ENCODE data around the gene APPBP2. TPM values are rescaled to one million over a fixed set of nuclear protein-coding genes. Genes with fewer than 3 reads are reported as not detected.
A peak's percentile ranks its signal among the peaks of the same experiment; 100 is the strongest.
"Not testable (repeated sequence)": the region's sequence is repeated elsewhere in the genome, so short reads cannot be mapped to it uniquely, and the experiment has no call there.

The APPBP2 gene
- polyA plus RNA-seq, 2 of the 4 experiments (the other 2 are of a cell fraction), result 31.6 to 32.1 TPM

DNA sequence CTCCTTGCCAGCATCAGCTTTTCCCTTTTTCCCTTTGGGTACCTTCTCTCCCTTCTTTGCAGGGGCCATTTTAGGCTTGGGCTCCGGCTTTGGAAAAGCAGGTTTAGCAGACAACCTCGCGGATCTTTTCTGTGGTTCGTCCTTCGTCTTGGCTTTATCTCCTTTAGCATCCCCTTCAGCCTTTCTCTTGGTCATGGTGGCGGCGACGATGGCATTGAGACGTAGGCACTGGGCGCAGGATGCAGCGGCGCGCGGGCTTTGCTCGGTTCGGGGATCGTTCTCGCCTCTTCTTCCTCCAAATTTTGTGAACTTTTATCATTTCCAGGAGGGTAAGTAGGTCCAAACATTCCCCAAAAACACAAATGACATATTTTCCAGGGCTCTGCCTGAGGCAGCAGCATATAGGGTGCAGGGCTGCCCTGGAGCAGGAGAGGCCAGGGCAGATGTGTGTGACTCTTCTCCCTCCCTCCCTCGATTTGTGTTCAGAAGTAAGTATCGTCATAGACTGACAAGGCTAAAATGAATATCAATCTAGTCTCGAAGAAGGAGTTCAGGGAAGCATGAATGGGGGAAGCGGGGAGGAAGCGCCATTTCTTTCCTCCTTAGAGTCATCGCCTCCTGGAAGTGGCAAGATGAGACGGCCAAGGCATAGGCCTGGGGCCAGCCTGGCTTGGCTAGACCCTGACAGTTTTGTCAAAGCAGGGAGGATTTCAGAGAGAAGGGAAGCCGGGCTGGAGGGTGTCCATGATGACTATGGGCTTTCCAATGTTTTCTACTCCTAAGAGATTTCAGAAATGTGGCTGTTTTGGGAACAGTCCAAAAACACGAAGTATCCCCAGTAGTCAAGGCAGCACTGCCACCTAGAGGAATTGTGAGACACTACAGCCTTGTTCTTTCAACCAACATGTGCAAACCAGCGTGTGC, 90.5 kb downstream of the APPBP2 start:
- ChIA-PET POLR2A (no interaction called here), CTCF (interaction anchor here (0.6 to 2.6 kb wide), 30 partner anchors 9 to 345 kb away, joined by 3 to 7 read pairs (median 3); partner anchors contain the start of gene CA4)
- ATAC-seq (peak; percentile 82 to 86), DNase-seq (ENCODE audit: low read depth in 1 of 2, low spot score in 1 of 2) (peak; percentile 82 to 85), FAIRE-seq (peak; percentile 84)
- H3K9me3 ChIP-seq, result peaks cover 2% of the 10 kb centered on the region; the same call in 1 of the 3 replicates
- peak overlapping the region in 1 of 2 experiments; percentile 53; a peak in 3 of 6 replicates for H3K27ac ChIP-seq
- WGBS (ENCODE audit: missing lambda C conversion rate), result 79% methylated on average over 28 of the region's 28 CpGs
- TF ChIP-seq MYC (IDR thresholded peaks at IDR 0.05; ENCODE audit: borderline replicate concordance, low read length) (peak; percentile 73), CBX8 (IDR thresholded peaks at IDR 0.05) (no peak), CTCF (IDR thresholded peaks at IDR 0.05) (peak; percentile 97), MAX (IDR thresholded peaks at IDR 0.05) (peak; percentile 52), HOXA7 (CRISPR knock-in tag; IDR thresholded peaks at IDR 0.05) (no peak), RAD21 (conservative IDR thresholded peaks at IDR 0.05 in 1 of 2, IDR thresholded peaks at IDR 0.05 in 1 of 2) (peak; percentile 97 to 99), RFX5 (IDR thresholded peaks at IDR 0.05) (no peak), KDM1A (IDR thresholded peaks at IDR 0.05; ENCODE audit: low read depth) (no peak), POLR2A (IDR thresholded peaks at IDR 0.05; ENCODE audit: low read length) (no peak), TFCP2L1 (CRISPR knock-in tag; IDR thresholded peaks at IDR 0.05) (no peak), CHD4 (IDR thresholded peaks at IDR 0.05; ENCODE audit: borderline replicate concordance) (no peak), SMC3 (IDR thresholded peaks at IDR 0.05) (peak; percentile 92)
- peak overlapping the region; percentile 35; the same call in 2 of the 3 replicates for H3K4me2 ChIP-seq
- H3K4me3 ChIP-seq, result no peak overlapping the region
- H3K4me1 ChIP-seq, result no peaks in the 10 kb centered on the region; the same call in 2 of the 3 replicates

- H3K4me1 ChIP-seq; DNase-seq (ENCODE audit: low read depth in 1 of 2, low spot score in 1 of 2); H3K4me3 ChIP-seq; H3K9me3 ChIP-seq; H3K4me2 ChIP-seq; ATAC-seq; FAIRE-seq; POLR2A ChIA-PET; H3K27ac ChIP-seq: not testable (repeated sequence)
- WGBS (ENCODE audit: missing lambda C conversion rate), result 90% methylated on average over 4 of the region's 4 CpGs
- CTCF ChIA-PET, result interaction anchor here (0.8 to 2.6 kb wide), 7 partner anchors 9 to 294 kb away, joined by 3 to 7 read pairs (median 4); partner anchors contain the start of genes CA4 and CHCT1
These were observed 92.7 kb downstream of the APPBP2 start for GRCh38 chr17:60433021-60433997.

DNA sequence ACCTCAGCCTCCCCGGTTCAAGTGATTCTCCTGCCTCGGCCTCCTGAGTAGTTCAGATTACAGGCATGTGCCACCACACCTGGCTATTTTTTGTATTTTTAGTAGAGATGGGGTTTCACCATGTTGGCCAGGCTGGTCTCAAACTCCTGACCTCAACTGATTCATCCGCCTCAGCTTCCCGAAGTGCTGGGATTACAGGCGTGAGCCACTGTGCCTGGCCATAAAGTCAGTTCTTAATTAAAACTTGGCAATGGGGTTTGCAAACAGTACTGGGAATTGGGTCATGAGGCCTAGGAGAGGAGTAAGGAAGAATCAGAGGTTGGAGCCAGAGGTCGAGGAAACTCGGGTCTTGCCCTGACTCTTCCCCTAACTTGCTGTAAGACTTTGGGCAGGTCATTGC, 95.5 kb downstream of the APPBP2 start:
- 90% methylated on average over 7 of the region's 7 CpGs for WGBS (ENCODE audit: missing lambda C conversion rate)
- H3K4me1 ChIP-seq; H3K9me3 ChIP-seq; ATAC-seq; H3K4me2 ChIP-seq; POLR2A ChIA-PET; H3K27ac ChIP-seq; DNase-seq (ENCODE audit: low read depth in 1 of 2, low spot score in 1 of 2); H3K4me3 ChIP-seq; FAIRE-seq: not testable (repeated sequence)
- CTCF ChIA-PET, result interaction anchor here (1.1 to 4.3 kb wide), 4 partner anchors 9 to 288 kb away, joined by 4 to 26 read pairs (median 13); partner anchors contain the start of gene CHCT1

DNA sequence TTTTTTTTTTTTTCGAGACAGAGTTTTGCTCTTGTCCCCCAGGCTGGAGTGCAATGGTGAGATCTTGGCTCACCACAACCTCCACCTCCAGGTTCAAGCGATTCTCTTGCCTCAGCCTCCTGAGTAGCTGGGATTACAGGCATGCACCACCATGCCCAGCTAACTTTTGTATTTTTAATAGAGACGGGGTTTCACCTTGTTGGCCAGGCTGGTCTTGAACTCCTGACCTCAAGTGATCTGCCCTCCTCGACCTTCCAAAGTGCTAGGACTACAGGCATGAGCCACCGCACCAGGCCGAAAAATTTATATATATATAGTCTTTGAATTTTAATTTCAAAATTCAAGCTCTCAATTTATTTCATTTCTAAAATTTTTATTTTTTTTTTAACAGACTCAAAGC, 97.6 kb downstream of the APPBP2 start:
- H3K27ac ChIP-seq; H3K4me1 ChIP-seq; DNase-seq (ENCODE audit: low read depth in 1 of 2, low spot score in 1 of 2); POLR2A ChIA-PET; H3K4me3 ChIP-seq; H3K4me2 ChIP-seq; FAIRE-seq; H3K9me3 ChIP-seq; ATAC-seq: not testable (repeated sequence)
- CTCF ChIA-PET, result interaction anchor here (0.6 to 4.3 kb wide), 8 partner anchors 7 to 286 kb away, joined by 3 to 26 read pairs (median 5); partner anchors contain the start of gene CHCT1
- WGBS (ENCODE audit: missing lambda C conversion rate), result 59% methylated on average over 6 of the region's 6 CpGs

Measured in A549 (cell line).